Germinal center (tissue), 1 donor: ENCODE data around the gene XIRP2.

ENCODE experiments used
- DNase-seq: peaks from one replicate; pipeline ENCODE4 v3.0.0; 2012; ENCODE audit warnings: mixed read lengths, low spot score

XIRP2 gene

GRCh38 chr2:167136879-167137596, 248.8 kb downstream of the XIRP2 start:
- DNase-seq: no peak

GRCh38 chr2:167140330-167140729, 252.1 kb downstream of the XIRP2 start:
- no peak for DNase-seq

- no peak for DNase-seq
Observed at GRCh38 chr2:167140767-167141166, 252.5 kb downstream of the XIRP2 start.

- DNase-seq: no peak
Observed at GRCh38 chr2:167142554-167142953, 254.3 kb downstream of the XIRP2 start.

GRCh38 chr2:167144179-167144898, 256.1 kb downstream of the XIRP2 start:
- no peak for DNase-seq

- no peak for DNase-seq
Observed at GRCh38 chr2:167147271-167147941, 259.1 kb downstream of the XIRP2 start.

GRCh38 chr2:167151894-167152293, 263.6 kb downstream of the XIRP2 start:
- no peak for DNase-seq

- DNase-seq: no peak
Observed at GRCh38 chr2:167157523-167157922, 269.2 kb downstream of the XIRP2 start.

- no peak for DNase-seq
Observed at GRCh38 chr2:167177196-167177595, 288.9 kb downstream of the XIRP2 start.

- no peak for DNase-seq
Observed at GRCh38 chr2:167181134-167181533, 292.9 kb downstream of the XIRP2 start.

- DNase-seq: no peak
Observed at GRCh38 chr2:167181688-167182087, 293.4 kb downstream of the XIRP2 start.

GRCh38 chr2:167182403-167182802, 294.1 kb downstream of the XIRP2 start:
- DNase-seq: no peak

GRCh38 chr2:167183931-167184330, 295.7 kb downstream of the XIRP2 start:
- DNase-seq: no peak

GRCh38 chr2:167186465-167186864, 298.2 kb downstream of the XIRP2 start:
- no peak for DNase-seq

- DNase-seq: no peak
Observed at GRCh38 chr2:167187049-167187727, 298.9 kb downstream of the XIRP2 start.

- no peak for DNase-seq
Observed at GRCh38 chr2:167187978-167188967, 300.0 kb downstream of the XIRP2 start.

- DNase-seq: no peak
Observed at GRCh38 chr2:167190053-167190452, 301.8 kb downstream of the XIRP2 start.

- DNase-seq: no peak
Observed at GRCh38 chr2:167191588-167191987, 303.3 kb downstream of the XIRP2 start.

GRCh38 chr2:167192833-167193232, 304.6 kb downstream of the XIRP2 start:
- no peak for DNase-seq

- DNase-seq: no peak
Observed at GRCh38 chr2:167196461-167197252, 308.4 kb downstream of the XIRP2 start.
